Activated T-cell treated with anti-CD3 and anti-CD28 coated beads for 1 hour (primary cell): ENCODE results near the gene PPM1D.
"Not testable (repeated sequence)": the region's sequence is repeated elsewhere in the genome, so short reads cannot be mapped to it uniquely, and the experiment has no call there.

Experiments
- DNase-seq: peaks from one replicate; pipeline ENCODE4 v3.0.0-alpha.2; 2020; ENCODE audit warnings: low read depth

PPM1D gene

DNA sequence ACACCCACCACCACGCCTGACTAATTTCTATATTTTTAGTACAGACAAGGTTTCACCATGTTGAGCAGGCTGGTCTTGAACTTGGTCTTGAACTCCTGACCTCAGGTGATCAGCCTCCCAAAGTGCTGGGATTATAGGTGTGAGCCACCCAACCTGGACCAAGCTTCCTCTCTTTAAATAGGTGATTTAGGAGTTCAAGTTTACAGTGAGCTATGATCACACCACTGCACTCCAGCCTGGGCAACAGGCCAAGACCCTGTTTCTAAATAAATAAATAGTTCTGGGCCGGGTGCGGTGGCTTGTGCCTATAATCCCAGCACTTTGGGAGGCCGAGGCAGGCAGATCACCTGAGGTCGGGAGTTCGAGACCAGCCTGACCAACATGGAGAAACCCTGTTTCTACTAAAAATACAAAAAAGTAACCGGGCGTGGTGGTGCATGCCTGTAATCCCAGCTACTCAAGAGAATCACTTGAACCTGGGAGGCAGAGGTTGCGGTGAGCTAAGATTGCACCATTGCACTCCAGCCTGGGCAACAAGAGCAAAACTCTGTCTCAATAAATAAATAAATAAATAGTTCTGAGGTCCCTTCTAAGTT is 6.5 kb upstream of the PPM1D start:
- DNase-seq, result not testable (repeated sequence)

DNA sequence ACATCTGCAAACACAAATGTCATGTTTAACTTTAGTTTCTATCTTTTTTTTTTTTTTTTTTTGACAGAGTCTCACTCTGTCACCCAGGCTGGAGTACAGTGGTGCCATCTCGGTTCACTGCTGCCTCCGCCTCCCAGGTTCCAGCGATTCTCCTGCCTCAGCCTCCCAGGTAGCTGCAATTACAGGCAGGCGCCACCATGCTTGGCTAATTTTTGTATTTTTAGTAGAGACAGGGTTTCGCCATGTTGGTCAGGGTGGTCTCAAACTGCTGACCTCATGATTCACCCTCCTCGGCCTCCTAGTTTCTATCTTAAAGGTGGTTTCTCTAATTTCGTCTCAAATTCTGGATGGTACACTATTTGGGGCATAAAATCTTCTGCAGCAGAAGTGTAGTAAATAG is 5.8 kb upstream of the PPM1D start:
- not testable (repeated sequence) for DNase-seq

DNA sequence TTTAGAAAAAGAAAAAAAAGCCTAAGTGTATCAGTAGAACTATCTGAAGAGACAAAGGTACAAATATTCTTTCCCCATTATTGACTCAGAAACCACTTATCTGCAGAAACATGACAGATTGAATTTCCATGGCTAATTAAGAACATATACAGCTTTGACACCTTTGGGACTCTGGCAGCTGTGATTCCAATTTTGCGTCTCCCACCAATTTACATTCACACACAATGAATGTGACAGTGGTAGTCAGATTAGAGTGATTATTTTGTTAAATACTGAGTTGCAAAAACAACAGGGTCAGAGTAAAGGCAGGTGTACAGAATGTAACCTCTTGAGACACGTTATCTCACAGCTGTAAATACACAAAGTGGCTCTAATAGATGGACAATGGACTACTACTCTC is 5.3 kb upstream of the PPM1D start:
- DNase-seq, result no peak

DNA sequence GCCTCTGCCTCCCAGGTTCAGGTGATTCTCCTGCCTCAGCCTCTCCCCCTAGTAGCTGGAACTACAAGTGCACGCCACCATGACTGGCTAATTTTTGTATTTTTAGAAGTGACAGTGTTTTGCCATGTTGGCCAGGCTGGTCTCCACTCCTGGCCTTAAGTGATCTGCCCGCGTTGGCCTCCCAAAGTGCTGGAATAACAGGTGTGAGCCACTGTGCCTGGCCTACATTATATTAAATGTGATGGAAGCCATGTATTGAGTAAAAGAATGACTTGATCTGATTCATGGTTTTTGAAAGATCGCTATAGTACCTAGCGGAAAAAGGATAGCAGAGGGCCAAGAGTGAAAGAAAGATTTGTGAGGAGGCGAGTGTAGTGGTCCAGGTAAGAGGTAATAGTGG is 2.7 kb upstream of the PPM1D start:
- no peak for DNase-seq

DNA sequence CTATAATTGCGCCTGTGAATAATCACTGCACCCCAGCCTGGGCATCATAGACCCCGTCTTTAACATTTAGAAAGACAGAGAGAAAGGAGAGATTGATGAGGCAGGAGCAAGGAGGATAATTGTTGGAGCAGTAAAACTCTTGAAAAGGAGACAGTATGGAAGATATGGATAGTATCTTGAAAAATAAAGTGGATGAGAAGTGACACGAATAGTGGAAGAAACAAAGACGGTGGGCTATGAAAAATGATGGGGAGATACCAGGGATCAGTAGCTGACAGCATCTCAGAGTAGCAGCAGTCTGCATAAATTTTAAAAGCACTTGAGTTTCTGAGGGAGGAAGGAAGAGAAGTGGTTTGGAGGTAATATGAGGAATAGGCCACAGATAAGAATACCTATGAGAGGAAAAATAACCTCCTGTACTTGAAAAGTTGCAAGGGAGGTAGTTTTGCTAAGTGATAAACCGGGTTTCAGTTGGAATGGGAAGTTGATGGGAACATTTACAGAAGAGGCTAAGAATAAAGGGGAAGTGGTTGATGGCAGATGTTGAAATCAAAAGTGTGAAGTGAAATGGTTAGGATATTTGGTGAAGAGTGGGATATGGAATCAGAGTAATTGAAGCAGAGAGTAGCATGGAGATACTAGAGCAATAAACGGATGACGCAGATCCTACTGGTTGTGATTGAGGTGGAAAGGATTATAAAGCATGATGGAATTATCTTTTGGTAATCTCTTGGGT is 1.8 kb upstream of the PPM1D start:
- DNase-seq, result no peak

DNA sequence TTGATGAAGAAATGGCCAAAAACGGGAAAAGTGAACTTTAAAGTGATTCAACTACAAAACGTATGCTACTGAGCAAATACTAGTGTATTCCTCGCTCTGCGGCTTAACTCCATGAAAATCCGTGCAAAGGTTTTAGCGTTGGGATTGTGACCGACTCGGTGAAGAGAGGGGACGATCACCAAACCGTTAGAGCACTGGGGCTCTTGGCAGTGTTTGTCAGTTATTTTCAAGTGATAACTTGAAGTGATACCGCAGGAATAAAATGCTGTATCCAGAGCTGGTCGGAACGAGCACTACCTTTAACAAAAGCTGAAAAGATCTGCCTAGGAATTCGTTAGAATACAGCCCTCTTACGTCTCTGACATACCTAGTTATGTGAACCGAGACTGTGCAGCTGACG is 773 bp upstream of the PPM1D start:
- no peak for DNase-seq

DNA sequence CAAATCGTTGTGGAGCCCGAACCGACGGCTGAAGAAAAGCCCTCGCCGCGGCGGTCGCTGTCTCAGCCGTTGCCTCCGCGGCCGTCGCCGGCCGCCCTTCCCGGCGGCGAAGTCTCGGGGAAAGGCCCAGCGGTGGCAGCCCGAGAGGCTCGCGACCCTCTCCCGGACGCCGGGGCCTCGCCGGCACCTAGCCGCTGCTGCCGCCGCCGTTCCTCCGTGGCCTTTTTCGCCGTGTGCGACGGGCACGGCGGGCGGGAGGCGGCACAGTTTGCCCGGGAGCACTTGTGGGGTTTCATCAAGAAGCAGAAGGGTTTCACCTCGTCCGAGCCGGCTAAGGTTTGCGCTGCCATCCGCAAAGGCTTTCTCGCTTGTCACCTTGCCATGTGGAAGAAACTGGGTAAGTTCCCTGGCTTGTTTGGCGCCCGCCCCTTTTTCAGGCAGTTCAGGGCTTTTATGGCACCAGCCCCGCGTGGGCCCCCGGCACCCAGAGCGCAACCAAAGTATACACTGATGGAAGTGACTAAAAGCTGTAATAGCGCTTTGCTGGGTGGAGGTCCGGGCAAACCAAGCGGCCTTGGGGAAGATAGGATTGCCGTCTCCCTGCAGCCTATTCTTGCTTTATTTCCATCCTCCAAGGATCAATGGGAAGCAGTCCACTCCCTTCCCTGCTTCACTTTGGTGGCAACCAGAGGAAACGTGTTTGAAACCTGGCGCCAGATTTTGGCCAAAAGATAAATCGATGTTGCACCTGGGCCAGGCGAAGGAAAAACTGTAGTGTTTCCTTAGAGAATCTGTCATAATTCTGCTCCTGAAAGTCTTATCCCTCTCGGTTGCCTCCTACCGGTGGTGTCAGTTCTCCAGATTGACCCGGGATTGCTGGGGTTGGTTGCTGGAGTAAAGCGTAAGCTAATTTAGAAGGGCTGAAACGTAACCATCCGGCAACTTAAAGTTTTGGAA is 775 bp downstream of the PPM1D start:
- peak; percentile 38 for DNase-seq

DNA sequence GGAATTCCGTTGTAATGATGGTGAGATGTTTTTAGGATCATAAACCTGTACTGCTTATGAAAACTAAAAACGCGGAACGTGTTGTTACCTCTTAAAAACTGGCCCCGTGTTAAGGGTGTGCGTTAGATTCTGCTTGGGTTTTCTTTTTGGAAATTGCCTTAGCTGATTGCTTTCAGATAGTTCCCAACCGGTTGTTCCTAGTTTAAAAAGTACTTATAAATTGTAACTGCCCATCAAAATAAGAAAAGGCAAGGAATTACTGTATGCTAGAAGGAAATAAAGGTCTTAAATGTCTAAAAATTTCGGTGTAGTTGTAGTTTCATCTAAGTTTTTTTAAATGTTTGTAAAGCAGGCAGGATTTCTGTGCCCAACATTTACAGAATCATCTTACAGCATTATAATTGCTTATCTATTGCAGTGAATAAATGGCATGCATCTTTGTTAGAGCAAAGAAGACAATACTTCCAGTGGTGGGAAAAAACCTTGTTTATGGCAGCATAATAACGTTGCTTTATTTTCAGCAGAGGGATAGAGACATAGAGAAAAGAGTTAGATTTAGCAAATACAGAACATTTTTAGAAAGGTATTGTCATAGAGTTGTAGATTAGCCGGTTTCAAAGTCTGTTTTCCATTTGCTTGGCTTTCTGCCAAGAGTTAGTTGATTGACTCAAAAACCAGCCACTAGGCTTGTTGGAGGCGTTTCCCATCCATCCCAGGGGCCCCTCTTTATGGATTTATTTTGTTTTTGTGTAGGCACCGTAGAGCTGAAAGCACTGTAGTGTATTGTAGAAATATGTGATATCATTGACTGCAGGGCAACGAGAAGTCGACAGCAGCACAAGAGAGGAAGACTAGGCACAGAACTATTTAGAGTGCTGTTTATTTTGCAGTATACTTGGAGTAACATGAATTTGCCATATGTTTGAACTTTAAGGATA is 1.7 kb downstream of the PPM1D start:
- no peak for DNase-seq

DNA sequence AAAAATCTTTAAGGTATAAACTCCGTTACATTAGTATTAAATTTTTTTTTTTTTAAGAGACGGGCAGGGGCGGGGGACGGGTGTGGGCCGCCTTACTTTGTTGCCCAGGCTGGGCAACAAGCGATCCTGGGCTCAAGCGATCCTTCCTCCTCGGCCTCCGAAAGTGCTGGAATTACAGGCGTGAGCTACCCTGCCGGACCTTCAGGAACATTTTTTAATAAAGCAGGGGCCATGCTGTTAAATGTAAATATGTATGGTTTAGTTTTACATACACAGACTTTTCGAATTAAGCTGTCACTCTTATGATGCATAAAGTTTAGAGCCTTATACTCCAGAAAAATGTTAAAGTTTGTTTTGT is 2.4 kb downstream of the PPM1D start:
- no peak for DNase-seq

DNA sequence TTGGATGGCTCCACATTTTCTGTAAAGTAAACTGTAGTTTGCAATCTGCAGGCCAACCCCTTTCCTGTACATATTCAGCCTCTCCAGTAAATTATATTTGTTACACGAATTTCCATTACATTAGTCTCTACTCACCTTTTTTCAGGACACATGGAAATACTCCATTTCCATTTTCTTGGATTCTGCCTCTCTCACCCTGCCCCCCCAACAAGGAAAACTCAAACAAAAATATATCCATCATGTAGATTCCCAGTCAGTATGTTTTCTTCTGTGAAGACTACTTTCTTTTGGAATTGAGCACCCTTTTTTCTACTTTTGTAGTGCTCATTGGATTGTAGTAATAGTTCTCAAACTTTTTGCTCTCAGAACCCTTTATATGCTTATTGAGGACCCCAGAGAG is 2.9 kb downstream of the PPM1D start:
- DNase-seq, result no peak

DNA sequence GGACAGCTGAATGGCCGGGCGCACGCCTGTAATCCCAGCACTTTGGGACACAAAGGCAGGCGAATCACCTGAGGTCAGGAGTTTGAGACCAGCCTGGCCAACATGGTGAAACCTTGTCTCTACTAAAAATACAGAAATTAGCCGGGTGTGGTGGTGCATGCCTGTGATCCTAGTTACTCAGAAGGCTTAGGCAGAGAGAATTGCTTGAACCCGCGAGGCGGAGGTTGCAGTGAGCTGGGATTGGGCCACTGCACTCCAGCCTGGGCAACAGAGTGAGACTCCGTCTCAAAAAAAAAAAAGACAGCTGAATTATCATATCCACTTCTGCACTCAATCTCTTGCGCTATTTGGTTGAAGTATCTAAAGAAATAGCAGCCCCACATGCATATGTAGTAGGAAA is 3.5 kb downstream of the PPM1D start:
- not testable (repeated sequence) for DNase-seq

DNA sequence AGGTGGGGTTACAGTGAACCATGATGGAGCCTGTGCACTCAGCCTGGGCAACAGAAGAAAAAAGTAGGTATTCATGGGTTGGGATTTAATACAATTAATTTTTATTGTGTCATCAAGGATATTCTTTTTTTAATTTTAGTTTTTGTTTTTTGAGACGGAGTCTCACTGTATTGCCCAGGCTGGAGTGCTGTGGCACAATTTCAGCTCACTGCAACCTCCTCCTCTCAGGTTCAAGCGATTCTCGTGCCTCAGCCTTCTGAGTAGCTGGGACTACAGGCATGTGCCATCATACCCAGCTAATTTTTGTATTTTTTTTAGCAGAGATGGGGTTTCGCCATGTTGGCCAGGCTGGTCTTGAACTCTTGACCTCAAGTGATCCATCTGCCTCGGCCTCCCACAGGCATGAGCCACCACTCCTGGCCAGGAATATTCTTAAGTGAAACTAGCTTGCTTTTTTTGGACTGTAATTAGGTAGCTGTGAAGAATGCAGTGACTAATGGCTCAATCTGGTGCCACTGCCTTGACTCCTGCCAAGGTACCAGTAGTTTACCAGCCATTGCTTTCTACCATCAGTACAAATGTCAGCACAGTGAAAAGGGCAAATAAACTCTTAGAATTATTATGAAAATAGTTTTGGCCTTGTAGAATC is 4.8 kb downstream of the PPM1D start:
- DNase-seq, result no peak

DNA sequence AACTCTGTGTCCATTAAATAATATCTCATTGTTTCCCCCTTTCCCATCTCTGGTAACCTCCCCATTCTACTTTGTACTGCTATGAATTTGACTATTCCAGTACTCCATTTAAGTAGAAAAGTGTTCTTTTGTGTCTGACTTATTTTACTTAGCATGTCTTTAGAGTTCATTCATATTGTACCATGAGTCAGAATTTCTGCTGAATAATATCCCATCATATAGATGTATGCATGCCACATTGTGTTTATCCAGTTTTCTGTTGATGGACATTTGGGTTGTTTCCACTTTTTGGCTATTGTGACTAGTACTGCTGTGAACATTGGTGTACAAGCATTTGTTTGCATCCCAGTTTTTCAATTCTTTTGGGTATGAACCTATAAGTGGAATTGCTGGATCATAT is 6.0 kb downstream of the PPM1D start:
- DNase-seq, result no peak

DNA sequence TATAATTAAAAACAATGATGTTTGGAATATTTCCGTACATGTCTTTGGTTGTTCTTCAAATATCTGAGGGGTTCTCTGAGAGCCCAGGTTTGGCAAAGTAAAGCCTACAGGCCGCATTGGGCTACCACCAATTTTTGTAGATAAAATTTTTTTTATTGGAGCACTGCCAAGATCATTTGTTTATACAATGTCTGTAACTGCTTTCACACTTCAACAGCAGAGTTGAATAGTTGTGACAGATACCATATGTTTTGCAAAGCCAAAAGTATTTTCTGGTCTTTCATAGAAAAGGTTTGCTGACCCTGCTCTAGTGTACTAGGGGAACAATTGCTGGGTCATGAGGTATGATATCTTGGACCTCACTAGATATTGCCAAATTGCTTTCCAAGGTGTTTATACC is 10.5 kb downstream of the PPM1D start:
- DNase-seq, result no peak

DNA sequence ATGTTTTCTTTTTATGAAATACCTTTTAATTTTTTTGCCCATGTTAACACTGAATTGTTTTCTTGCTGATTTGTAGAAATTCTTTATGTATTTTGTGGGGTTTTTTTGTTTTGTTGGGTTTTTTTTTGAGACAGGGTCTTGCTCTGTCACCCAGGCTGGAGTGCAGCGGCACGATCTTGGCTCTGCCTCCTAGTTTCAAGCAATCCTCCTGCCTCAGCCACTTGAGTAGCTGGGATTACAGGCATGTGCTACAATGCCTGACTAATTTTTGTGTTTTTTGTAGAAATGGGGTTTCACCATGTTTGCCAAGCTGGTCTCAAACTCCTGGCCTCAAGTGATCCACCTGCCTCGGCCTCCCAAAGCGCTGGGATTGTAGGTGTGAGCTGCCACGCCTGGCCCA is 11.3 kb downstream of the PPM1D start:
- not testable (repeated sequence) for DNase-seq

DNA sequence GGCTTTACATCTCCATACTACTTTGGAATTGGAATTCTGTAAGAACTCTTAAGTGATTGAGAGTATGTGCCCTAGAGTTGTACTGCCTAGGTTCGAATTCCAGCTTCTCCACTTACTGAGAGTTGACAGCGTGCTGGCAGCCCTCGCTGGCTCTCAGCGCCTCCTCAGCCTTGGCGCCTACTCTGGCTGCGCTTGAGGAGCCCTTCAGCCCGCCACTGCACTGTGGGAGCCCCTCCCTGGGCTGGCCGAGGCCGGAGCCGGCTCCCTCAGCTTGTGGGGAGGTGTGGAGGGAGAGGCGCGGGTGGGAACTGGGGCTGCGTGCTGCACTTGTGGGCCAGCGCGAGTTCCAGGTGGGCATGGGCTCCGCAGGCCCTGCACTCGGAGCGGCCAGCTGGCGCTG is 13.3 kb downstream of the PPM1D start:
- no peak for DNase-seq

DNA sequence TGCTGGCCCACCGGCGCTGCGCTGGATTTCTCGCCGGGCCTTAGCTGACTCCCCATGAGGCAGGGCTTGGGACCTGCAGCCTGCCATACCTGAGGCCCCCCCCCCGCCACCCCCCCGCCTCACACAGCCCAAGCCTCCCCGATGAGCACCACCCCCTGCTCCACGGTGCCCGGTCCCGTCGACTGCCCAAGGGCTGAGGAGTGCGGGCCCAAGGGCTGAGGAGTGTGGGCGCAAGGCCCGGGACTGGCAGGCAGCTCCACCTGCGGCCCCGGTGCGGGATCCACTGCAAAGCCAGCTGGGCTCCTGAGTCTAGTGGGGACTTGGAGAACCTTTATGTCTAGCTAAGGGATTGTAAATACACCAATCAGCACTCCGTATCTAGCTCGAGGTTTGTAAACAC is 13.8 kb downstream of the PPM1D start:
- not testable (repeated sequence) for DNase-seq

DNA sequence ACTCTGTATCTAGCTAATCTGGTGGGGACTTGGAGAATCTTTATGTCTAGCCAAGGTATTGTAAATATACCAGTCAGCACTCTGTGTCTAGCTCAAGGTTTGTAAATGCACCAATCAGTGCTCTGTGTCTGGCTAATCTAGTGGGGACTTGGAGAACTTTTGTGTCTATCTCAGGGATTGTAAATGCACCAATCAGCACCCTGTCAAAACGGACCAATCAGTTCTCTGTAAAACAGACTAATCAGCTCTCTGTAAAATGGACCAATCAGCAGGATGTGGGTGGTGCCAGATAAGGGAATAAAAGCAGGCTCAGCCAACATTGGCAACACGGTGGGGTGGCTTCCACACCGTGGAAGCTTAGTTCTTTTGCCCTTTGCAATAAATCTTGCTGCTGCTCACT is 14.3 kb downstream of the PPM1D start:
- DNase-seq, result not testable (repeated sequence)

DNA sequence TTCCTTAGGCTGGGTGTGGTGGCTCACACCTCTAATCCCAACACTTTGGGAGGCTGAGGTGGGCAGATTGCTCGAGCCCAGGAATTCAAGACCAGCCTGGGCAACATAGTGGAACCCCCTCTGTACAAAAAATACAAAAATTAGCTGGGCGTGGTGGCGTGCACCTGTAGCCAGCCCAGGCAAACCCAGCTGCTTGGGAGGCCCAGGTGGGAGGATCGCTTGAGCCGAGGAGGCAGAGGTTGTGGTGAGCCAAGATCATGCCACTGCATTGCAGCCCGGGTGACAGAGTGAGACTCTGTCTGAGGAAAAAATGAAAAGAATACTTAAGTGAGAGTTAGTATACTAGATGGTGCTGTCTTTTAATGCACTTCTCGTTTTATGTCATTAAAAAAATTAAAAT is 15.1 kb downstream of the PPM1D start:
- no peak for DNase-seq

DNA sequence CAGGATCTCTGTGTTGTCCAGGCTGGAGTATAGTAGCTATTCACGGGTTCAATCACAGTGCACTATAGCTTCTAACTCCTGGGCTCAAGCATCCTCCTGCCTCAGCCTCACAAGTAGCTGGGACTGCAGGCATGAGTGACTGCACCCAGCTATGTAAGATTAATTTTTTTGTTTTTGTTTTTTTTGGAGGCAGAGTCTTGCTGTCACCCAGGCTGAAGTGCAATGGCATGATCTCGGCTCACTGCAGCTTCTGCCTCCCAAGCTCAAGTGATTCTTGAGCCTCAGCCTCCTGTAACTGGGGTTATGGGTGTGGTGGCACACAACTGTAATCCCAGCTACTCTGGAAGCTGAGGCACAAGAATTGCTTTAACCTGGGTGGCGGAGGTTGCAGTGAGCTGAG is 15.8 kb downstream of the PPM1D start:
- DNase-seq, result no peak

DNA sequence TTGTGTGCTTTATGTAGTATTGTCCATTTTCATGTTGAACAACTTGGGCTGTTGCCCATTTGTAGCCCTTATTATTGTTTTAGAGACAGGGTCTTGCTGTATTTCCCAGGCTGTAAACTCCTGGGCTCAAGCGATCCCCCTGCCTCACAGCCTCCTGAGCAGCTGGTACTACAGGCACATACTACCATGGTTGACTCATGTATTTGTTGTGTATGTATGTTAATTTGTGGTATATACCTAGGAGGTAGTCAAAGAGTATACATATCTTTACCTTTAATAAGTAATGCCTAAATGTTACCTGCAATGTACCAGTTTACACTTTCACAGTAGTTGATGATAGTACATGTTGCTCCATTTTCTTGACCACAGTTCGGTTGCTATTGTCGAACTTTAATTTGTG is 18.1 kb downstream of the PPM1D start:
- DNase-seq, result no peak
